ENCODE data around the gene PFKM. TPM values are rescaled to one million over a fixed set of nuclear protein-coding genes. Genes with fewer than 3 reads are reported as not detected.
A peak's percentile ranks its signal among the peaks of the same experiment; 100 is the strongest.

The PFKM gene
- polyA plus RNA-seq (2012; ENCODE audit: insufficient read length, low read depth) = 65.9 TPM

GRCh38 chr12:48119078-48119833 lies at the start of gene PFKM:
Gene PFKM, plus strand, starts transcription at chr12:48119364. Its CDS starts 3,411 bp downstream, at chr12:48122775.
- peak; percentile 95 for TF ChIP-seq POLR2AphosphoS5 (IDR thresholded peaks at IDR 0.05; ENCODE audit: low read depth, low read length)
- TF ChIP-seq SIN3A (IDR thresholded peaks at IDR 0.05; ENCODE audit: borderline replicate concordance, insufficient read depth, low read length) = no peak
- peak; percentile 76; the same call in 1 of the 2 replicates for TF ChIP-seq TAF1 (IDR thresholded peaks at IDR 0.05; ENCODE audit: borderline replicate concordance, insufficient read depth, low read length)
- no peak for TF ChIP-seq REST (IDR thresholded peaks at IDR 0.05; ENCODE audit: insufficient read depth in 1 of 2, low read depth in 2 of 2, low read length in 2 of 2)
- peak; percentile 57 for TF ChIP-seq FOXP2 (optimal IDR thresholded peaks at IDR 0.05; ENCODE audit: borderline replicate concordance, extremely low read depth, extremely low read length, insufficient read depth)

GRCh38 chr12:48070033-48070432 lies 49.1 kb upstream of the PFKM start:
- TF ChIP-seq FOXP2 (optimal IDR thresholded peaks at IDR 0.05; ENCODE audit: borderline replicate concordance, extremely low read depth, extremely low read length, insufficient read depth) (no peak), POLR2AphosphoS5 (IDR thresholded peaks at IDR 0.05; ENCODE audit: low read depth, low read length) (no peak), TAF1 (IDR thresholded peaks at IDR 0.05; ENCODE audit: borderline replicate concordance, insufficient read depth, low read length) (no peak), SIN3A (IDR thresholded peaks at IDR 0.05; ENCODE audit: borderline replicate concordance, insufficient read depth, low read length) (no peak), REST (IDR thresholded peaks at IDR 0.05; ENCODE audit: insufficient read depth in 1 of 2, low read depth in 2 of 2, low read length in 2 of 2) (no peak)

- no peak for TF ChIP-seq TAF1 (IDR thresholded peaks at IDR 0.05; ENCODE audit: borderline replicate concordance, insufficient read depth, low read length)
- TF ChIP-seq POLR2AphosphoS5 (IDR thresholded peaks at IDR 0.05; ENCODE audit: low read depth, low read length) = no peak
- TF ChIP-seq REST (IDR thresholded peaks at IDR 0.05; ENCODE audit: insufficient read depth in 1 of 2, low read depth in 2 of 2, low read length in 2 of 2) = no peak
- no peak for TF ChIP-seq FOXP2 (optimal IDR thresholded peaks at IDR 0.05; ENCODE audit: borderline replicate concordance, extremely low read depth, extremely low read length, insufficient read depth)
- TF ChIP-seq SIN3A (IDR thresholded peaks at IDR 0.05; ENCODE audit: borderline replicate concordance, insufficient read depth, low read length) = no peak
Measured at GRCh38 chr12:48070731-48071130, 48.4 kb upstream of the PFKM start.

GRCh38 chr12:48071808-48072207 lies 47.4 kb upstream of the PFKM start:
- TF ChIP-seq POLR2AphosphoS5 (IDR thresholded peaks at IDR 0.05; ENCODE audit: low read depth, low read length) = no peak
- no peak for TF ChIP-seq FOXP2 (optimal IDR thresholded peaks at IDR 0.05; ENCODE audit: borderline replicate concordance, extremely low read depth, extremely low read length, insufficient read depth)
- TF ChIP-seq TAF1 (IDR thresholded peaks at IDR 0.05; ENCODE audit: borderline replicate concordance, insufficient read depth, low read length) = no peak
- no peak for TF ChIP-seq SIN3A (IDR thresholded peaks at IDR 0.05; ENCODE audit: borderline replicate concordance, insufficient read depth, low read length)
- no peak for TF ChIP-seq REST (IDR thresholded peaks at IDR 0.05; ENCODE audit: insufficient read depth in 1 of 2, low read depth in 2 of 2, low read length in 2 of 2)

All from PFSK-1 (cell line).